Measurements from ENCODE around the gene PRKAG1.
A peak's percentile ranks its signal among the peaks of the same experiment; 100 is the strongest.

The PRKAG1 gene

GRCh38 chr12:48968467-48968866, 50.1 kb downstream of the PRKAG1 start:
- in situ Hi-C loops (cut with MboI; ENCODE audit: low sequenced_read_pairs, unreplicated experiment) = no loop called here
- no peak for TF ChIP-seq CTCF (IDR thresholded peaks at IDR 0.05; ENCODE audit: borderline replicate concordance, control extremely low read depth, extremely low read depth, insufficient read depth, missing control alignments)
- peak; percentile 76 for DNase-seq (ENCODE audit: low spot score)

- no peak for TF ChIP-seq CTCF (IDR thresholded peaks at IDR 0.05; ENCODE audit: borderline replicate concordance, control extremely low read depth, extremely low read depth, insufficient read depth, missing control alignments)
- in situ Hi-C loops (cut with MboI; ENCODE audit: low sequenced_read_pairs, unreplicated experiment) = no loop called here
- no peak for DNase-seq (ENCODE audit: low spot score)
Observed at GRCh38 chr12:48967991-48968390, 50.6 kb downstream of the PRKAG1 start.

- in situ Hi-C loops (cut with MboI; ENCODE audit: low sequenced_read_pairs, unreplicated experiment) = no loop called here
- no peak for DNase-seq (ENCODE audit: low spot score)
- no peak for TF ChIP-seq CTCF (IDR thresholded peaks at IDR 0.05; ENCODE audit: borderline replicate concordance, control extremely low read depth, extremely low read depth, insufficient read depth, missing control alignments)
Observed at GRCh38 chr12:48966177-48966895, 52.2 kb downstream of the PRKAG1 start.

- TF ChIP-seq CTCF (IDR thresholded peaks at IDR 0.05; ENCODE audit: borderline replicate concordance, control extremely low read depth, extremely low read depth, insufficient read depth, missing control alignments) = no peak
- DNase-seq (ENCODE audit: low spot score) = no peak
- in situ Hi-C loops (cut with MboI; ENCODE audit: low sequenced_read_pairs, unreplicated experiment) = no loop called here
Observed at GRCh38 chr12:48965298-48965838, 53.2 kb downstream of the PRKAG1 start.

GRCh38 chr12:48961801-48962200, 56.8 kb downstream of the PRKAG1 start:
- in situ Hi-C loops (cut with MboI; ENCODE audit: low sequenced_read_pairs, unreplicated experiment) = no loop called here
- no peak for DNase-seq (ENCODE audit: low spot score)
- TF ChIP-seq CTCF (IDR thresholded peaks at IDR 0.05; ENCODE audit: borderline replicate concordance, control extremely low read depth, extremely low read depth, insufficient read depth, missing control alignments) = no peak

GRCh38 chr12:48961331-48961730, 57.2 kb downstream of the PRKAG1 start:
- no peak for DNase-seq (ENCODE audit: low spot score)
- in situ Hi-C loops (cut with MboI; ENCODE audit: low sequenced_read_pairs, unreplicated experiment) = no loop called here
- no peak for TF ChIP-seq CTCF (IDR thresholded peaks at IDR 0.05; ENCODE audit: borderline replicate concordance, control extremely low read depth, extremely low read depth, insufficient read depth, missing control alignments)
